WTC11 (cell line): ENCODE data around the gene SLC1A3. TPM values are rescaled to one million over a fixed set of nuclear protein-coding genes. Genes with fewer than 3 reads are reported as not detected.
A peak's percentile ranks its signal among the peaks of the same experiment; 100 is the strongest.

ENCODE experiments used
- ATAC-seq: fragments of 200-7000 bp; cut with Tn5 transposase; 2 replicates; pipeline ENCODE4 v1.10.0; 2021; ENCODE audit warnings: mild to moderate bottlenecking, moderate library complexity
- CTCF ChIA-PET: fragments of 300-600 bp; sonication (Branson Sonifier 250); formaldehyde crosslinking; loops from one replicate; lab custom pipeline; 2021; ENCODE audit warnings: antibody characterized with exemption; lab: Charles Lee
- POLR2A ChIA-PET: fragments of 350-600 bp; sonication (Branson Sonifier 250); formaldehyde crosslinking; loops from one replicate; lab custom pipeline; 2021; ENCODE audit warnings: antibody characterized with exemption; lab: Charles Lee
- DNase-seq: peaks from one replicate; pipeline ENCODE4 v3.0.0; 2021; ENCODE audit warnings: low spot score
- H3K27ac Mint-ChIP-seq: 2 replicates; pipeline ENCODE4 v1.8.0; 2021; ENCODE audit warnings: mixed read lengths
- H3K27me3 Mint-ChIP-seq: 2 replicates; pipeline ENCODE4 v1.8.0; 2021; ENCODE audit warnings: low read depth, mild to moderate bottlenecking, moderate library complexity, mixed read lengths
- H3K36me3 Mint-ChIP-seq: 2 replicates; pipeline ENCODE4 v1.8.0; 2021; ENCODE audit warnings: mixed read lengths
- H3K4me1 Mint-ChIP-seq: 2 replicates; pipeline ENCODE4 v1.8.0; 2022; ENCODE audit warnings: mixed read lengths
- H3K4me3 Mint-ChIP-seq: 2 replicates; pipeline ENCODE4 v1.8.0; 2021; ENCODE audit warnings: mild to moderate bottlenecking, moderate library complexity, mixed read lengths
- H3K9me3 Mint-ChIP-seq: 2 replicates; pipeline ENCODE4 v1.8.0; 2021; ENCODE audit warnings: mixed read lengths
- ARID4B ChIP-seq: sonication (generic); formaldehyde crosslinking; IDR thresholded peaks from 2 replicates; pipeline ENCODE4 v1.8.0; 2023; ENCODE audit warnings: missing genetic modification reagents, mild to moderate bottlenecking, borderline replicate concordance
- ATF3 ChIP-seq: sonication (generic); formaldehyde crosslinking; conservative IDR thresholded peaks from 2 replicates; pipeline ENCODE4 v1.8.1; 2022; ENCODE audit warnings: mild to moderate bottlenecking, missing genetic modification reagents
- ESRRA ChIP-seq: sonication (generic); formaldehyde crosslinking; IDR thresholded peaks from 2 replicates; pipeline ENCODE4 v1.8.1; 2022; ENCODE audit warnings: mild to moderate bottlenecking, missing genetic modification reagents, borderline replicate concordance
- HMGXB4 ChIP-seq: sonication (generic); formaldehyde crosslinking; IDR thresholded peaks from 2 replicates; pipeline ENCODE4 v1.8.1; 2023; ENCODE audit warnings: mild to moderate bottlenecking, moderate library complexity, missing genetic modification reagents
- IRF2 ChIP-seq: sonication (generic); formaldehyde crosslinking; IDR thresholded peaks from 2 replicates; pipeline ENCODE4 v1.8.0; 2022; ENCODE audit warnings: low read depth, missing genetic modification reagents, borderline replicate concordance
- ZNF281 ChIP-seq: sonication (generic); formaldehyde crosslinking; IDR thresholded peaks from 2 replicates; pipeline ENCODE4 v1.8.0; 2023; ENCODE audit warnings: mild to moderate bottlenecking, missing genetic modification reagents
- ZNF423 ChIP-seq: fragments of 250-450 bp; sonication (Bioruptor Pico); IDR thresholded peaks from 2 replicates; pipeline ENCODE4 v2.1.2; 2022; ENCODE audit warnings: mild to moderate bottlenecking, moderate library complexity
- total RNA-seq: library from RNA; stranded (reverse); gene quantifications from 3 replicates; pipeline ENCODE4 v1.2.3, GENCODE V29; 2021
- TF ChIP-seq, protein P1 (sequence below): sonication (generic); formaldehyde crosslinking; IDR thresholded peaks from 2 replicates; pipeline ENCODE4 v1.8.1; 2023; ENCODE audit warnings: mild to moderate bottlenecking, missing genetic modification reagents
- TF ChIP-seq, protein P2 (sequence below): fragments of 250-450 bp; sonication (Bioruptor Pico); IDR thresholded peaks from 2 replicates; pipeline ENCODE4 v1.9.0; 2021; ENCODE audit warnings: mild to moderate bottlenecking

The SLC1A3 gene
- total RNA-seq, 1 experiment from 2014 or later, result 77.9 TPM

DNA sequence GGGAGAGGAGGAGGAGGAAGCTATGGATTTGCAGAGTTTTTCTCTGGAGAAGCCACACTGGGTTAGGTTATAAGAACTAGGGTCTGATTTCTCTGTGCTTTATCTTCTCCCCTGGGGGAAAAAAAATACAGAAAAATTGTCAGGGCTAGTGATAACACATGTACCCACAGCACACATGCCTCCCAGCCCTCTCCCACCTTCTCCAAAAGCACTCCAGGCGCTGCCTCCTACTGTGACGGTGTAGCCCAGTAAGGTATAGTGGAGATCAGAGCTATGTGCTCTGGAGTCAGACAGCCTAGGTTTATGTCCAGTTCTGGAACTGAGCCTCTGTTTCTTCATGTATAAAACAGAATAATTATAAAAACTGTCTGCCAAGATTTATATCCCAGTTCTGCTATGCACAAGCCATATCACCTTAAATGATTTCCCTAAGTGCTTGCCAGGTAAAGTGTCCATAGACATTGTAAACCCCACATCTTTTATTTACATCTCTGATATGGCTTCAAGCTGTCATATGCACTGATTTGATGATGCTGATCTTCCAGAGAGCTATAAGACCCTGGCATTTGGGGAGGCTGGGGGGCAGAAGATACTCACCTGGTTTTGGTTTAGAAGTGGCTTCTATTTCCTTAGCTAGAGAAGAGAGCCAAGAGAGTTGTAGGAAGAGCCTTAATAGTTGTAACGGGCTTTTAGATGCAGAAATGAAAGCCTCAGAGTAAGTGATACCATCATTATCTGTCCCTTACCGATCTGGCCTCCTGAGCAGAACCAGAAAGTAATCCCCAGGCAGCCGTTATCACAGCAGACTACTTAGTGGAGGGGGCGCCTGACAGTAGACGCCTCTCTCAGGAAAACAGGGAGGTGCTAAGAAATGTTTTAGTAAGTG, 7.6 kb downstream of the SLC1A3 start:
- Mint-ChIP-seq H3K4me1 (peaks cover 88% of the 10 kb centered on the region), H3K27ac (peak overlapping the region; percentile 94)

More for the DNA sequence above, 7.6 kb downstream of the SLC1A3 start:
- Mint-ChIP-seq H3K36me3 (peaks cover 37% of the 10 kb centered on the region), H3K9me3 (no peaks in the 10 kb centered on the region), H3K4me3 (no peak overlapping the region), H3K27me3 (no peaks in the 10 kb centered on the region)
- DNase-seq (no peak), ATAC-seq (no peak; the same call in 1 of the 2 replicates)
- CTCF ChIA-PET, result interaction anchor here (0.5 to 0.9 kb wide), 3 partner anchors 15 to 199 kb away, joined by 3 to 5 read pairs (median 4); no protein-coding TSS in a partner anchor
- TF ChIP-seq ZNF281 (CRISPR knock-in tag) (no peak), HMGXB4 (CRISPR knock-in tag) (no peak), ARID4B (CRISPR knock-in tag) (no peak), ZNF423 (CRISPR knock-in tag) (no peak), ATF3 (CRISPR knock-in tag) (no peak), ESRRA (CRISPR knock-in tag) (no peak), IRF2 (CRISPR knock-in tag) (no peak)
- TF ChIP-seq, protein P1, sequence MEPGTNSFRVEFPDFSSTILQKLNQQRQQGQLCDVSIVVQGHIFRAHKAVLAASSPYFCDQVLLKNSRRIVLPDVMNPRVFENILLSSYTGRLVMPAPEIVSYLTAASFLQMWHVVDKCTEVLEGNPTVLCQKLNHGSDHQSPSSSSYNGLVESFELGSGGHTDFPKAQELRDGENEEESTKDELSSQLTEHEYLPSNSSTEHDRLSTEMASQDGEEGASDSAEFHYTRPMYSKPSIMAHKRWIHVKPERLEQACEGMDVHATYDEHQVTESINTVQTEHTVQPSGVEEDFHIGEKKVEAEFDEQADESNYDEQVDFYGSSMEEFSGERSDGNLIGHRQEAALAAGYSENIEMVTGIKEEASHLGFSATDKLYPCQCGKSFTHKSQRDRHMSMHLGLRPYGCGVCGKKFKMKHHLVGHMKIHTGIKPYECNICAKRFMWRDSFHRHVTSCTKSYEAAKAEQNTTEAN (CRISPR knock-in tag), result no peak
- TF ChIP-seq, protein P2, sequence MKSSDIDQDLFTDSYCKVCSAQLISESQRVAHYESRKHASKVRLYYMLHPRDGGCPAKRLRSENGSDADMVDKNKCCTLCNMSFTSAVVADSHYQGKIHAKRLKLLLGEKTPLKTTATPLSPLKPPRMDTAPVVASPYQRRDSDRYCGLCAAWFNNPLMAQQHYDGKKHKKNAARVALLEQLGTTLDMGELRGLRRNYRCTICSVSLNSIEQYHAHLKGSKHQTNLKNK (CRISPR knock-in tag), result no peak
- POLR2A ChIA-PET, result no interaction called here
